ENCODE data around the gene MS4A5. TPM values are rescaled to one million over a fixed set of nuclear protein-coding genes. Genes with fewer than 3 reads are reported as not detected.

Gene MS4A5
- total RNA-seq, 1 donor from 2014 or later = not detected

GRCh38 chr11:60422609-60423008 is 6.8 kb upstream of the MS4A5 start:
- Histone ChIP-seq H3K27me3 (ENCODE audit: insufficient read depth, low read length) (no peaks in the 10 kb centered on the region), H3K36me3 (ENCODE audit: insufficient read depth, low read length) (no peaks in the 10 kb centered on the region), H3K79me2 (ENCODE audit: insufficient read depth, low read length) (no peaks in the 10 kb centered on the region), H3K9ac (ENCODE audit: low read length) (no peak overlapping the region), H3K4me3 (ENCODE audit: insufficient read depth, low read depth, low read length) (no peak overlapping the region), H3K4me2 (ENCODE audit: low read length) (no peak overlapping the region), H3K27ac (ENCODE audit: low read depth, low read length) (no peak overlapping the region), H3K9me3 (ENCODE audit: insufficient read depth, low read depth, low read length) (no peaks in the 10 kb centered on the region), H4K20me1 (ENCODE audit: insufficient read depth, low read length) (no peaks in the 10 kb centered on the region), H3K4me1 (ENCODE audit: insufficient read depth, low read length) (no peaks in the 10 kb centered on the region), H2AFZ (ENCODE audit: low read depth, low read length) (no peak overlapping the region)
- no peaks in the 10 kb centered on the region for H3K36me3 Mint-ChIP-seq (ENCODE audit: low read depth, unreplicated experiment)
- no peaks in the 10 kb centered on the region for H3K27me3 Mint-ChIP-seq (ENCODE audit: low read depth, unreplicated experiment)
- no peak overlapping the region for H3K27ac Mint-ChIP-seq (ENCODE audit: unreplicated experiment)
- no peaks in the 10 kb centered on the region for H3K4me1 Mint-ChIP-seq (ENCODE audit: low read depth, unreplicated experiment)
- DNase-seq (ENCODE audit: low read depth) = no peak
- FAIRE-seq = no peak
- TF ChIP-seq EZH2 (IDR thresholded peaks at IDR 0.05; ENCODE audit: insufficient read depth, low read length) (no peak), CTCF (IDR thresholded peaks at IDR 0.05; ENCODE audit: insufficient read depth, low read depth, low read length) (no peak)
- H3K4me3 Mint-ChIP-seq (ENCODE audit: unreplicated experiment) = no peak overlapping the region
- H3K9me3 Mint-ChIP-seq (ENCODE audit: unreplicated experiment) = peaks cover 2% of the 10 kb centered on the region

GRCh38 chr11:60428517-60428916 is 855 bp upstream of the MS4A5 start:
- no peaks in the 10 kb centered on the region for H3K36me3 ChIP-seq (ENCODE audit: insufficient read depth, low read length)
- H3K27me3 ChIP-seq (ENCODE audit: insufficient read depth, low read length) = no peaks in the 10 kb centered on the region
- H3K4me2 ChIP-seq (ENCODE audit: low read length) = no peak overlapping the region
- no peak overlapping the region for H3K9ac ChIP-seq (ENCODE audit: low read length)
- H3K79me2 ChIP-seq (ENCODE audit: insufficient read depth, low read length) = no peaks in the 10 kb centered on the region
- H3K27me3 Mint-ChIP-seq (ENCODE audit: low read depth, unreplicated experiment) = no peaks in the 10 kb centered on the region
- no peak for DNase-seq (ENCODE audit: low read depth)
- no peaks in the 10 kb centered on the region for H3K9me3 Mint-ChIP-seq (ENCODE audit: unreplicated experiment)
- H3K4me3 ChIP-seq (ENCODE audit: insufficient read depth, low read depth, low read length) = no peak overlapping the region
- H3K36me3 Mint-ChIP-seq (ENCODE audit: low read depth, unreplicated experiment) = no peaks in the 10 kb centered on the region
- TF ChIP-seq CTCF (IDR thresholded peaks at IDR 0.05; ENCODE audit: insufficient read depth, low read depth, low read length) (no peak), EZH2 (IDR thresholded peaks at IDR 0.05; ENCODE audit: insufficient read depth, low read length) (no peak)
- H3K4me3 Mint-ChIP-seq (ENCODE audit: unreplicated experiment) = no peak overlapping the region
- H3K4me1 Mint-ChIP-seq (ENCODE audit: low read depth, unreplicated experiment) = peaks cover 6% of the 10 kb centered on the region
- no peaks in the 10 kb centered on the region for H4K20me1 ChIP-seq (ENCODE audit: insufficient read depth, low read length)
- H2AFZ ChIP-seq (ENCODE audit: low read depth, low read length) = no peak overlapping the region
- no peaks in the 10 kb centered on the region for H3K4me1 ChIP-seq (ENCODE audit: insufficient read depth, low read length)
- no peak overlapping the region for H3K27ac ChIP-seq (ENCODE audit: low read depth, low read length)
- H3K27ac Mint-ChIP-seq (ENCODE audit: unreplicated experiment) = no peak overlapping the region
- peaks cover 3% of the 10 kb centered on the region for H3K9me3 ChIP-seq (ENCODE audit: insufficient read depth, low read depth, low read length)
- FAIRE-seq = no peak

GRCh38 chr11:60431251-60431650 is 1.9 kb downstream of the MS4A5 start:
- Histone ChIP-seq H3K27me3 (ENCODE audit: insufficient read depth, low read length) (no peaks in the 10 kb centered on the region), H3K4me3 (ENCODE audit: insufficient read depth, low read depth, low read length) (no peak overlapping the region), H3K9me3 (ENCODE audit: insufficient read depth, low read depth, low read length) (peaks cover 4% of the 10 kb centered on the region), H3K27ac (ENCODE audit: low read depth, low read length) (no peak overlapping the region), H4K20me1 (ENCODE audit: insufficient read depth, low read length) (no peaks in the 10 kb centered on the region), H3K79me2 (ENCODE audit: insufficient read depth, low read length) (no peaks in the 10 kb centered on the region), H2AFZ (ENCODE audit: low read depth, low read length) (no peak overlapping the region), H3K9ac (ENCODE audit: low read length) (no peak overlapping the region), H3K36me3 (ENCODE audit: insufficient read depth, low read length) (no peaks in the 10 kb centered on the region), H3K4me1 (ENCODE audit: insufficient read depth, low read length) (no peaks in the 10 kb centered on the region), H3K4me2 (ENCODE audit: low read length) (no peak overlapping the region)
- no peak for FAIRE-seq
- Mint-ChIP-seq H3K4me3 (ENCODE audit: unreplicated experiment) (no peak overlapping the region), H3K27ac (ENCODE audit: unreplicated experiment) (no peak overlapping the region), H3K4me1 (ENCODE audit: low read depth, unreplicated experiment) (peaks cover 6% of the 10 kb centered on the region), H3K9me3 (ENCODE audit: unreplicated experiment) (no peaks in the 10 kb centered on the region), H3K27me3 (ENCODE audit: low read depth, unreplicated experiment) (no peaks in the 10 kb centered on the region), H3K36me3 (ENCODE audit: low read depth, unreplicated experiment) (no peaks in the 10 kb centered on the region)
- DNase-seq (ENCODE audit: low read depth) = no peak
- no peak for TF ChIP-seq EZH2 (IDR thresholded peaks at IDR 0.05; ENCODE audit: insufficient read depth, low read length)
- TF ChIP-seq CTCF (IDR thresholded peaks at IDR 0.05; ENCODE audit: insufficient read depth, low read depth, low read length) = no peak
